GM12801 (cell line): ENCODE results near the gene SLC7A8.

Experiments
- TF ChIP-seq, protein P1 (sequence below): IDR thresholded peaks from one replicate; pipeline ENCODE4 v1.5.1; 2011; ENCODE audit warnings: control low read depth; ENCODE audit not compliant: insufficient read length; ENCODE audit errors: extremely low read depth

Gene SLC7A8

DNA sequence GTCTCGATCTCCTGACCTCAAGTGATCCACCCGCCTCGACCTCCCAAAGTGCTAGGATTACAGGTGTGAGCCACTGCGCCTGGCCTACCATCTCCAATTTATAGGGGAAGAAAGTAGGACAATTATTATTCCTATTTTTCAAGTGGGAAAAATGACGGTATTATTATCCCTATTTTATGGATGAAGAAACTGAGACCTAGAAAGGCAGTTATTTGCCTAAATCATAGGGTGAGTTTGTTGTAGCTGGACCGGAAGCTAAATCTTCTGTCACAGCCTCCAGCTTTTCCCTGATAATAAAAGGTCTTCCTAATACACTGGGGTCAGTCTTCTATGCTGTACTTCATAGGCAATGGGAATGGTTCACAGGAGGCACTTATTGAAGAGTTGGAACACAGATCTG, 13.8 kb downstream of the SLC7A8 start:
- TF ChIP-seq, protein P1, sequence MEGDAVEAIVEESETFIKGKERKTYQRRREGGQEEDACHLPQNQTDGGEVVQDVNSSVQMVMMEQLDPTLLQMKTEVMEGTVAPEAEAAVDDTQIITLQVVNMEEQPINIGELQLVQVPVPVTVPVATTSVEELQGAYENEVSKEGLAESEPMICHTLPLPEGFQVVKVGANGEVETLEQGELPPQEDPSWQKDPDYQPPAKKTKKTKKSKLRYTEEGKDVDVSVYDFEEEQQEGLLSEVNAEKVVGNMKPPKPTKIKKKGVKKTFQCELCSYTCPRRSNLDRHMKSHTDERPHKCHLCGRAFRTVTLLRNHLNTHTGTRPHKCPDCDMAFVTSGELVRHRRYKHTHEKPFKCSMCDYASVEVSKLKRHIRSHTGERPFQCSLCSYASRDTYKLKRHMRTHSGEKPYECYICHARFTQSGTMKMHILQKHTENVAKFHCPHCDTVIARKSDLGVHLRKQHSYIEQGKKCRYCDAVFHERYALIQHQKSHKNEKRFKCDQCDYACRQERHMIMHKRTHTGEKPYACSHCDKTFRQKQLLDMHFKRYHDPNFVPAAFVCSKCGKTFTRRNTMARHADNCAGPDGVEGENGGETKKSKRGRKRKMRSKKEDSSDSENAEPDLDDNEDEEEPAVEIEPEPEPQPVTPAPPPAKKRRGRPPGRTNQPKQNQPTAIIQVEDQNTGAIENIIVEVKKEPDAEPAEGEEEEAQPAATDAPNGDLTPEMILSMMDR = no peak

DNA sequence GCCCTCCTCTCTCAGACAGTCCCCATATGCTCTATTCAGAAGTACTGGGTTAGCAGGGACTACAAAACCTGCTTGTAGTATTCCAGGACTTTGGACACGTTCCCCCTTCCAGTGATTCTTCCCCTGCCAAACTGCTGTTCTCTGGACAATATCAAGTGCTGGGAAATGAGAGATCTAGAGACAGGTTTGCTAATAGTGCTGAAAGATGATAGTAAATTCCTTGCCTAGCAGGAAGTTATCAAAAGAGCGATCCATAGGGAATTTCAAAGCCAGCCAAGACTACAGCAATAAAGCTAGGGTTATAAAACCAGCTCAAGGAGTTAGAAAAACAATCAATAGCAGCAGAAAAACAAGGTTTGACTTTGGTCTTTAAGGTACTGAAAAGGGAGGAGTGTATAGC, 15.2 kb downstream of the SLC7A8 start:
- TF ChIP-seq, protein P1 = no peak

DNA sequence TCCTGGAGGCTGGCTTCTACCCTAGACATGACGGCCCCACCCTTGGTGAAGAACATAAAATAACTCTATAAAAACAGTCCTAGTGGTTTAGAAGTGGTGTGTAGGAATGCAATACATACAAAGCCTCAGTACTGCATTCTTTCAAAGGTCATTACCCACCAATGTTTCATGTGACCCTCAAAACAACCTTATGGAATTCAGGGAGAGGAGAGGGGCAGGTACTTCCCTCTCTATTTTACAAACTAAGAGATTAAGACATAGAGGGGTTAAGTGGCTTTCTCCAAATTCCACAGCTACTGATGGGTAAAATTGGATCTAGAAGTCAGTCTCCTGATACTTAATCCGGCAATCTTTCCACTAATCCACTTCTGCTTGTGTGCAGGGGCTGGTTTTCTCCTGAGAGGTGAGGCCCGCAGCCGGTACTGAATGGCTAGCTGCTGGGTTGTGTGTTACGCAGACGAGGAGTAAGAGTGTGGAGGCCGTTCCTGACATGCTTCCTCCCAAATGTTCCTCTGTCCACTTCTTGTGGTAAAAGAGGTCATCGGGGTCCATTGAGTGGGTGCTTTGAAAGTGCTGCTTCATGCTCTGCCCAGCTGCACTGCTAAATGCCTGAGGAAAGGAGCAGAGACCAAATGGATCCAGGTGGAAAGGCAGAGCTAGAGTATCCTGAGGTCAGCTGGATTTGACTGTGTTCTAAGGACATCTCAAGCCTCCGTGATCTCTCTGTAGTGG, 16.2 kb downstream of the SLC7A8 start:
- TF ChIP-seq, protein P1 = no peak

DNA sequence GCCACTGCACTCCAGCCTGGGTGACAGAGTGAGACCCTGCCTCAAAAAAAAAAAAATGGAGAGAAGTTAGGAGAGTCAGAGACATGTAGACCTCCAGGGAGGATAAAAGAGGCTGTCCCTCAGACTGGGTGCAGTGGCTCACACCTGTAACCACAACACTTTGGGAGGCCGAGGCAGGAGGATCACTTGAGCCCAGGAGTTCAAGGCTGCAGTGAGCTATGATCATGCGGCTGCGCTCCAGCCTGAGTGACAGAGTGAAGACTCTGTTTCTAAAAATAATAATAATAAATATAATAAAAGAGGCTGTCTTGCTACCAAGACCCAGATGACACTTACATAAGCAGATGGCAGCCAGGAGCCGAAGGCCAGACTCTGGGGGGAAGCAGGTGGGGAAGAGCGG, 18.5 kb downstream of the SLC7A8 start:
- TF ChIP-seq, protein P1 = no peak

DNA sequence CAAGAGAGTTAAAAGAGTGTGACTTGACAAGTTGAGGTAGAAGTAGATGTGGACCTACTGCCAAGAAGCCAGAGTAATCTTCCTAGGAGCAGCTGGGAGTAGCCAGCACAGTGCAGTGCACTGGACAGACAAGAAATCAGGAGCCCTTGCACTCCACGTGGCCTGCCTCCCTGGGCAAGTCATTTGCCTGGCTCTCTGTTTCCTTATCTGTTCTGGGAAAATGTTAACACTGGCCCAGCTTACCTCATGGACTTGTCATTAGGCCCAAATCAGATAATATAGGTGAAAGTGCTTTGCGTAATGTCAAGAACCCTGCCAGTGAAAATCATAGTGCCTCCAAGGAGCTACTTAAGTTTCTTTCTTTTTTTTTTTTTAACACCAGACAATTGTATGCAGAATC, 19.2 kb downstream of the SLC7A8 start:
- TF ChIP-seq, protein P1 = no peak

DNA sequence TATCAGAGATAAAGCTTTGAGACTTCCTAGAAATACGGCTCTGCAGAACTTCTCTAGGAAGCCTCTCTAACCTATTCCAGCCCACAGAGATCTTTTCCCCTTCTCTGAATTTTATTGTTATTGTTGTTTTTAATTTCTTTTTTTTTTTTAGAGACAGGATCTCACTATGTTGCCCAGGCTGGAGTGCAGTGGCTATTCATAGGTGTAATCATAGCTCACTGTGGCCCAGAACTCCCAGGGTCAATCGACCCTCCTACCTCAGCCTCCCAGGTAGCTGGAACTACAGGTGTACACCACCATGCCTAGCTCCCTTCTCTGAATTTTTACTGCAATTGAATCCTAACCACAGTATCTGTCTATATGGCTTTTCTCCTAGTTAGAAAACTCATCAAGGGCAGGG, 19.6 kb downstream of the SLC7A8 start:
- TF ChIP-seq, protein P1 = no peak

DNA sequence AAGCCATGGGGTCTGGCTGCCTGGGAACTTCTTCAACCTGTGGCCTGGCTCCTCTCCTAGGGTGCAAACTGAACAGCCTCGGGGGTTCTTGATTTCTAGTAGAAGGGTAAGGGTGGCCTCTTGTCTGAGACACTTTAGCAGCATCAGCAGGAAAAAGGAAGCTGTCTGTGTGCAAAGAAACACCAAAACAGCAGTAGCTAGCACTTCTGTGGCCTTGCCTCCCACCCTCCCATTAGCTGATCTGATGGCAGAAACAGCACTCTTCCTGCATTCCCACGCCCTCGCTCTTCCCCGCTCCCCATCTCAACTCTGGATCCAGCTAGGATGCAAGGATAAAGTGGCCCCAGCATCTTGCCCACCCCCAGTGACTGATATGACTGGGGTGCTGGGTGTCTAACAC, 20.7 kb downstream of the SLC7A8 start:
- TF ChIP-seq, protein P1 = no peak

DNA sequence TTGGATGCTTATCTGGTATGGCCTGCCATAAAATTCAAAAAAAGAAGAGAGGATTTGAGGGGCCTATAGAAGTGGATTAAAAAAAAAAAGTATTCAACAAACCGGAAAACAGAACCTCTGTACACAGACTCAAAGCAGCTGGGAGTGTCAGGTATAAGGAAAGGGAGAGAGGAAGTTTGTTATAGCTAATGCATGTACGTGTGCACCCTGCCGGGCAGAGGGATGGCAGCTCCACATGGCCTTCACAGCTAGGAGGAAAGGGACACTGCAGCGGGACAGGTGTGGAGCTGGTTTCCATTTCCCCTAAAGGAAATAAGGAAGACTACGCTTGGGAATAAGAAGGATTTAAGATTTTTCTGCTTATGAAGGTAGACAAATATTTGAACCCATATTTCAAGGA, 21.5 kb downstream of the SLC7A8 start:
- TF ChIP-seq, protein P1 = no peak
